SK-N-MC (cell line): ENCODE data around the gene MTUS2.

Experiments used
- EZH2 ChIP-seq: fragments of 200-600 bp; sonication (generic); IDR thresholded peaks from one replicate; pipeline ENCODE4 v1.6.1; 2017; ENCODE audit warnings: antibody characterized with exemption
- FOXP2 ChIP-seq: optimal IDR thresholded peaks from 2 replicates; pipeline ENCODE3; 2011; ENCODE audit warnings: mild to moderate bottlenecking, moderate library complexity; ENCODE audit not compliant: insufficient read depth; ENCODE audit errors: extremely low read length, control extremely low read depth
- POLR2AphosphoS5 ChIP-seq: IDR thresholded peaks from 2 replicates; pipeline ENCODE4 v1.6.1; 2012; ENCODE audit warnings: mild to moderate bottlenecking, low read depth, low read length, borderline replicate concordance

DNA sequence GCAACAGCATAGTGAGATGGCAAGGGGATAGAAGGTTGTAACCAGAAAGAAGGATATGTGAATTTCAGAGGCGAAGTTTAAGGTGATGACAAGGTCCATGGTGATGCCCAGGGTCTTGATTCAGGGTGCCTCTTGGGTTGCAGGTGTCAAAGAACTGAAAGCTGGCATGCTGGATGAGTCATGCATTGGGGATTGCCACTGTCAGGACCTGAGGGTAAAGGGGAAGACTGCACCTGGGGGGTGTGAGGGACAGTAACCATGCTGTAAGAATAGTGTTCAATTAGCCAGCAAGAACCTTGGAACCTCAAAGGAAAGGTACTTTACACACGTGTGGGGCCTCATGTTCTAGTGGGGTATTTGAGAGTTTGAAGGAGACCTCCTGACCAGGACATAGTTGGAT, 495.7 kb downstream of the MTUS2 start:
- TF ChIP-seq POLR2AphosphoS5 (no peak), EZH2 (no peak), FOXP2 (no peak)
